Erythroblast (primary cell): ENCODE data around the gene C1orf210.

Experiments
- DNase-seq, 2 experiments: peaks; one replicate each; lab custom pipeline; 2025; lab: John Stamatoyannopoulos, UW
- GATA1 ChIP-seq: IDR thresholded peaks from 2 replicates; pipeline ENCODE4 v1.6.1; 2011; ENCODE audit warnings: low read depth, mild to moderate bottlenecking, control low read depth, low read length, moderate library complexity
- POLR2A ChIP-seq: IDR thresholded peaks from 2 replicates; pipeline ENCODE4 v1.6.1; 2011; ENCODE audit warnings: mild to moderate bottlenecking, low read length

Gene C1orf210

DNA sequence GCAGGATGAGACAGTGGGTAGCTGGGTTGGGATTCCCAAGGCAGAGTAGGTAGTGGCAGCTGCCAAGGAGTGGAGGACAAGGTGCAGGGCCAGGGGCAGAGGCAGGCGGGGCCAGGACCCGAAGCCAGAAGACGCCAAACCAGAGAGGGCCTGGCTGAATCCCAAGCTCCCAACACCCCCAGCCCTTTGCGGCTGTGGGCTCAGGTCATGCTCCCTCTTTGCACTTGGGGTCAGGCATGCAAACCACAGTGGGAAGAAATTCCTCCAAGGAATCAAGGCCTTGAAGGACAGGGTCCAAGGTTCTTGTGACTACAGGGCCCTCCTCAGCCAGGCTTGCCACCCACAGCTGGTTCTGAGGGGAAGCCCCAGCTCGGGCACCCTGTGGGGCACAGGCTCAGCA is 6.2 kb downstream of the C1orf210 start:
- TF ChIP-seq GATA1: no peak
- no peak for TF ChIP-seq POLR2A
- no peak for DNase-seq

- no peak for DNase-seq
- no peak for TF ChIP-seq GATA1
- TF ChIP-seq POLR2A: no peak
Observed at GRCh38 chr1:43277116-43277876, 8.1 kb downstream of the C1orf210 start.

- TF ChIP-seq GATA1 (no peak), POLR2A (no peak)
- DNase-seq: no peak
Observed at GRCh38 chr1:43276673-43277072, 8.7 kb downstream of the C1orf210 start.

GRCh38 chr1:43275826-43276620 is 9.4 kb downstream of the C1orf210 start:
- no peak for TF ChIP-seq POLR2A
- no peak for TF ChIP-seq GATA1
- DNase-seq: no peak

DNA sequence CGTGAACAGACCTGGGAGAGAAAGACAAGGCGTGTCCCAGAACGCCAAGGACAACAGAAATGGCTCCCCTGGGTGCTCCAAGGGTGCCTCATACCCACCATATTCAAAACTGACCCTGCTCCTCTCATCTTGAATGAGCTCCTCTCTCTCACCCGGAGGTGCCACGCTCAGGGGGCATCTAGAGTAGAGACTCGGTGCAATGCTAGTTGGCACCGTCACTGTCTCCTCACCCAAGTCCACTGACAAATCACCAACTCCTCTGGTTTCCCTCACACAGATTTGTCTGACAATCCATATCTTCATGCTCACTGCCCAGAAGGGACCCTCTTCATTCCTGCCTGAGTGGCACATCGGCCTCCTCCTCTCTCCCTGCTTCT is 10.6 kb downstream of the C1orf210 start:
- TF ChIP-seq GATA1 (no peak), POLR2A (no peak)
- DNase-seq: no peak

DNA sequence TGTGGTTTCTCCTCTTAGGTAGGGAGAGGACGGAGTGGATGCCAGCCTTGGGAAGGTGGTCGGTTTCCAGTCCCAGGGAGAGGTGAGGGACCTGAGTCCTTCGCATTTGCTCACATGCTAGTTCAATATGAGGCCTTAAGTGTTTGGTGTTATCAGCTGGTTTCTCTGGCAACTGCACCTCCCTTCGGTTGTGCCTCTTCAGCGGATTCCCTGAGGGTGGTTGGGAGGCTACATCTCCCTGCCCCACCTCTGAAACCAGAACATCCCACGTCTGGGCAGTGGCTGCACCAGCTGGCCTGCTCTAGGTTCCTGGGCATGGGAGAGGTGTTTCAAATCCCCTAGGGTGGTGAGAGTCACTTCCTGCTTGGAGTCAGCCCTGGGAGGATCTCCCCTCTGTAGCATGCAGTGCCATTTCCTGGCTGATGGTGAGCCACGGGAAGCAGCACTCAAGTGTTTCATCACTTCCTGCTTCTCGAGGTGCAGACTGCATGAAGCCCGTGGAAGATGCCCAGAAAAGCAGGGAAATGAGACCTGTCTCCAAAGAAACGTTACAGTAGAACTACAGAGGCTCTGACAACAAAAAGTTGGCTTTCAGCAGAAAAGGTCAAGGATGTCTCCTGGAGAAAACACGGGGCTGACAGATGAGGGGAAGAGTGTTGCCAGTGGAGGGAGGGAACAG is 11.1 kb downstream of the C1orf210 start:
- TF ChIP-seq POLR2A: no peak
- no peak for DNase-seq

DNA sequence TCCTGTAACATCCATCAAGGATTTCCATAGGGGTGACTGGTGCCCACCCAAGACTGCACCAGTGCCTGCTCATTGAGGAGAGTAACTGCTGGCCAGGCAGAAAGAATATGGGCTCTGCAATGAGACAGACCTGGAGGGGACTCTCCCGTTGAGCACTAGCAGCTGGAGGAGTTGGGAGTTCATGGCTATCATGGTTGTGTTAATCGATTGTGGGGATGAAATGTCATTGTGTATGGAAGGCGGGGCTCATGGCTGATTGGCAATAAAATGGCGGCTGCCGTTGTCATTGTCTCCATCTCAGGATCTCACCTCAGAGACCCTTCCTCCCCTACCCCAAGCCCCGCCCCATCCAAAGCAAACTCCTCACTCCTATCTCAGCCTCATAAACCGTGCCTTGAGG is 11.7 kb downstream of the C1orf210 start:
- no peak for DNase-seq
- TF ChIP-seq POLR2A (no peak), GATA1 (no peak)

DNA sequence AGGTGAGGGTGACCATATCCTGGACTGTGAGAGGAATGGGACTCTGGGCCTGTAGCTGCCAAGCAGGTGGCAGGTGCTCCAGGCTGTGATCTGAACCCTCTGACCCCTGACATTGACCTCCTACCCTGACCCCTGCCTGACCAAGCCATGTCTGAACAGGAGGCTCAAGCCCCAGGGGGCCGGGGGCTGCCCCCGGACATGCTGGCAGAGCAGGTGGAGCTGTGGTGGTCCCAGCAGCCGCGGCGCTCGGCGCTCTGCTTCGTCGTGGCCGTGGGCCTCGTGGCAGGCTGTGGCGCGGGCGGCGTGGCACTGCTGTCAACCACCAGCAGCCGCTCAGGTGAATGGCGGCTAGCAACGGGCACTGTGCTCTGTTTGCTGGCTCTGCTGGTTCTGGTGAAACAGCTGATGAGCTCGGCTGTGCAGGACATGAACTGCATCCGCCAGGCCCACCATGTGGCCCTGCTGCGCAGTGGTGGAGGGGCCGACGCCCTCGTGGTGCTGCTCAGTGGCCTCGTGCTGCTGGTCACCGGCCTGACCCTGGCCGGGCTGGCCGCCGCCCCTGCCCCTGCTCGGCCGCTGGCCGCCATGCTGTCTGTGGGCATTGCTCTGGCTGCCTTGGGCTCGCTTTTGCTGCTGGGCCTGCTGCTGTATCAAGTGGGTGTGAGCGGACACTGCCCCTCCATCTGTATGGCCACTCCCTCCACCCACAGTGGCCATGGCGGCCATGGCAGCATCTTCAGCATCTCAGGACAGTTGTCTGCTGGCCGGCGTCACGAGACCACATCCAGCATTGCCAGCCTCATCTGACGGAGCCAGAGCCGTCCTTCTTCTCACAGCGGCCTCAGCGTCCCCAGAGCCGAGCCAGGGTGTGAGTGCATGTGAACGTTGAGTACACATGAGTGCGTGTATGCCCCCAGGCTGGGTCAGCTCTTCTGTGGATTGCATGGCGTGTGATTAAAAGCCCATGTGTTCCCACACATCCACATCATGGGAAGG is 12.5 kb downstream of the C1orf210 start:
- TF ChIP-seq POLR2A: no peak
- TF ChIP-seq GATA1: no peak
- no peak for DNase-seq

DNA sequence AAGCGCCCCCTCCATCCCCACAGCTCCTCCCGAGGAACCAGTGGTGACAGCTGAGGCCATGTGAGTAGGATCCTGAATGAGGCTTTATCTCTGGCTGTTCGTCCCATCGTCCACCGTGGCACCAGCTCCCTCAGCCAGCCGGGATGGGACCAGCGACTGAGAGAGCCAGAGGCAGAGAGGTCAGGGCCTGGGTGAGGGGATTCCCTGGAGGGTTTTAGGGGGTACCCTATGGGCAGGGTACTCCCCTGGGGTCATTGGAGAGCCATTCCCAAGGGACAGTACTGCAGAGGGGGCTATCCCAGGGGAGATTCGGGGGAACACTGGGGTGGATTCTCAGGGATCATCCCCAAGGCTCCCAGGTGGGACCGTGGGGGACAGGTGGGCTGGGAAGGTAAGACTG is 13.2 kb downstream of the C1orf210 start:
- TF ChIP-seq POLR2A (no peak), GATA1 (no peak)
- no peak for DNase-seq

DNA sequence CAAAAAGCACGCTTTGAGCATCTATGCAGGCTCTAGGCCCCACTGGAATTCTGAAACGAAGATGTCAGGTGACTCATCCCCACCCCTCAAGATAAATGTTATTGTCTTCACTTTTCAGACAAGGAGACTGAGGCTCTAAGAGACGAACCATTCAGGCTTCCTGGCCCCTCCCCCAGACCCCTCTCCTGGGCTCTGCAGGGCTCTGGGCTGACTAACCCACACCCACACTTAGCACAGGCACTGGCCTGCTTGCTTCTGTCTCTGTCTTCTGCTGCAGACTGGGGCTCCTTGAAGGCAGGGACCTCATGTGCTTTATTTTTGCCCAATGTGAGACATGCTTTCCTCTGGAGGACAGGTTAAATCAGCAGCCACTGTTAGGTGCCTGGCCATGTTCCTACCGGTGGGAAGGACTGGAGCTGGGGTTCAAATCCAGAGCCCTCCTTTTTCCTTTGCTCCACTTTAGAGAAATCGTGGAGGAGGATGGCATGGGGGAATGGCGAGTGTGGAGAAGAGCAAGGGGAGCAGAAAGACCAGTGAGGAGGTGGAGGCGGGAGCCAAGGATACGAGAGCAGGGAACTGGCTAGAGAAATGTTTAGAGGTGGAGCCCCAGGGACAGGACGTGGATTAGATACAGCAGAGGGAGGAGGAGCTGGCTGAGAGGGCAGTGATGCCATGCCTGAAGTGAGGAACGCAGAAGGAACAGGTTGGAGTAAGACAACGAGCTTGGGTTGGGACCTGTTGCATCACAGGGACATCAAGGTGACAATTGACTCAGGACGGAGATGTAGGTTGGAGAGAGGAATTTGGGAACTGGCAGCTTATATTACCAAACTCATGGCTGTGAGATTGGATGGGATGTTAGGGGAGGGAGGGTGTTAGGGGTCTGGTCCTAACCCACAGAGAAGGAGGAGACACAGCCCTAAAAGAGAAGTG is 13.9 kb downstream of the C1orf210 start:
- TF ChIP-seq POLR2A: no peak
- TF ChIP-seq GATA1: no peak
- DNase-seq: no peak

DNA sequence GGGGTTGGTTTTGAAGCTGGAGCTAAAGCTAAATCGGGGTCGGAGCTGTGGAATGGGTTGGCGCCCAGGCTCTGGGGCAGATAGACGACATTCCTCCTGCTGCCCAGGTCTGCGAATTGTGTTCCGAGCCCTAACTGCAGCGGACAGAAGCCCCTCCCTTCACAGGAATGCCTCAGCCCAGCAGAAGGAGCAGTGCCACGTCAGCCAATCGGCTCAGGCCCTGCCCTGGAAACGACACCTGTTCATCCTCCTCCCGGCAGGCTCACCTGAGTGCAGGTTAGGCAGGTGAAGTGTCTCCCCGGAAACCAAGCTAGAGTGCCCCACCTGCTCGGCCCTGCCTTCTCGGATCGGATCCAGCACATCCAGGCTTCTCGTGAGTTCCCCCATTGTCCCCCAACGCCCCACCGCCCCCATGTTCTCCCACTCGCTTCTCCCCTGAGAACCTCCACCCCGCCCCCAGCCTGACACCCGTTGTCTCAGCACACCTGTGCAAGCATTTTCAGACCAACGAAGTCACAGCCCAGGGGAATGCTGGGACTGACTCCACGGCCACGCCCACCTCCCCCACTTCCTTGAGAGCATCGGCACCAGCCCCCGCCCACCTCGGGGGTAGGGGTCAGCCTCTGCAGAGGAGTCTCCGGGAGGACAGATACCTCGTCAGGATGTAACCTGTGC is 14.8 kb downstream of the C1orf210 start:
- DNase-seq: no peak

More for the DNA sequence above, 14.8 kb downstream of the C1orf210 start:
- TF ChIP-seq GATA1 (no peak), POLR2A (no peak)
